NCI-H1930 (cell line): ENCODE results near the gene JAZF1.
"Not testable (repeated sequence)": the region's sequence is repeated elsewhere in the genome, so short reads cannot be mapped to it uniquely, and the experiment has no call there.

ENCODE experiments used
- DNase-seq, 2 experiments: peaks; one replicate each; lab custom pipeline; 2025; lab: John Stamatoyannopoulos, UW

The JAZF1 gene

GRCh38 chr7:27941522-27941921 is 239.1 kb downstream of the JAZF1 start:
- no peak for DNase-seq

DNA sequence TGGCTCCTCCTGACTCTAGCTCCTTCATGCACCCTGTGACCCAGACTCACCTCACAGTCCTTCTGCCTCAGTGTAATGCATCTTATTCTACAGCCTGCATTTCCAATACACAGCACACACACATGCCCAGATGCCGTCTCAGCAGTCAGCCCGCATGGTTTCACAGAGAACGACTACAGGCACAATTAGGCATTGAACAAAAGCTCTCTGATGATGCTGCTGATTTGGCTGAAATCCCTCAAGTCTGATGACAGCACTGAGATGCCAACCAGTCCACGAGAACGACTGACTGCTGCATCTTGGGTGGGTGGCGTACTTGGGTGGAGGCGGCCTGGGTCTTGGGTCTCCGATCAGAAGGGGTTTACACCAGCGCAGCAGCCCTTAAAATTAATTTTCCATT is 240.3 kb downstream of the JAZF1 start:
- DNase-seq: no peak

DNA sequence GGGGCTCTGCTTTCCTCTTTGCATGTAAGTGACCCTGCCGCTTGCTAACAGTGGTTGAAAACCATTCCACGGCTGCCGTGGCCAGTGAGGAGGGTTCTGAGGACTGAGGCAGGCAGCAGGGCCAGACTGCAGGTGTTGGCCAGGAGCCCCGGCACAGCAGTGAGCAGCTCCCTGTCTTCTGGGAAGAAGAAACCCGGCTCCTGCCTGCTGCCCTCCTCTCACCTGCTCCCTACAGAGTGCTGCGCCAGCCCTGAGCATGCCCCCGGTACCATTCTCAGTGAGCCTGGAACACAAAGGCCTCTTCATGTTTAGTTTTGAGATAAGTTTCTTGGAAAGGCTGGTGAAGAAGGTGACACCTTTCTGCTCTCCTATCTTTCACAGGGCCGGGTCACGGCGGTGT is 240.7 kb downstream of the JAZF1 start:
- no peak for DNase-seq

- no peak for DNase-seq
These were observed 243.9 kb downstream of the JAZF1 start for GRCh38 chr7:27936768-27937102.

- no peak for DNase-seq
These were observed 244.4 kb downstream of the JAZF1 start for GRCh38 chr7:27936047-27936767.

- no peak for DNase-seq
These were observed 246.7 kb downstream of the JAZF1 start for GRCh38 chr7:27933671-27934565.

GRCh38 chr7:27930910-27931476 is 249.6 kb downstream of the JAZF1 start:
- no peak for DNase-seq

- no peak for DNase-seq
These were observed 251.5 kb downstream of the JAZF1 start for GRCh38 chr7:27929127-27929526.

DNA sequence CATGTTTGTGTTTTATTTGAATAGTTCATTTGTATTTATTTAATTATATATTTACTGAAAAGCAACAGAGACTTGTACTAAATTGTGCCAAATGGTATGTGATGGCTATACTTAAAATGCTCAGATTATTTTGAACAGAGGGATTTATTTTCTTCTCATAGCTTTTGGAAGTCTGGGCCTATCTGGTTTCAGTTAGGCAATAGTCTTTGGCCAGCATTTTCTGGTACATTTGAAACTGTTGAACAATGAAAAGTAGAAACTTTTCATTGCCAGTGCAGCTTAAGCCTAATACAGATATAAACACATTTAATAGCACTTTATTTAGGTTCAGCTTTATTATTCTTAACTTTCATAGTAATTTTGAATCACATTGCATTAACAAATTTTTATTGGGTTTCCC is 252.6 kb downstream of the JAZF1 start:
- no peak for DNase-seq

DNA sequence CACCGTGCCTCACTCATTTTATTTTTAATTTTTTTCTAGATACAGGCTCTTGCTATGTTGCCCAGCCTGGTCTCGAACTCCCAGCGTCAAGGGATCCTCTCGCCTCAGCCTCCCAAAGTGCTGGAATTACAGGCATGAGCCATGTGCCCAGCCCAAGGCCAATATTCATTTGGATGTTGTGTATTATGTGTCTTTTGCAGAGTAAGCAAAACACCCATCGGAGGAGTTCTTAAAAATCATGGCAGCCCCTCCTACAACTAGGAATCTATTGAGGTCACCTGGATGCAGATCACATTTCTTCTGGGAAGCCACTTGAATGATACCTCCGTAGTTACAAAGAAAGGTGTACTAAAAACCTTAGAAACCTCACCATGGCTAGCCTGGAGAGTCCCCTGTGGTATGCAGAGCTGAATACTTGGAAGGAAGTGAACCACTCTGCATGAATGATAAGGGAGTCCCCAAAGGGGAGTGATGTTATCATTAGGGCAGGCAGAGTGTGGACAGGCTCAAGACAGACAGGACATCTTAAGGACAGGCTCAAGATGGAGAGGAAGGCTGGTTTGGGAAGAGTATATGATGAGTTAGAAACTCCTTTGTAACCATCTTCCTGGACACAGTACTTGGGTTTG is 254.9 kb downstream of the JAZF1 start:
- no peak for DNase-seq

DNA sequence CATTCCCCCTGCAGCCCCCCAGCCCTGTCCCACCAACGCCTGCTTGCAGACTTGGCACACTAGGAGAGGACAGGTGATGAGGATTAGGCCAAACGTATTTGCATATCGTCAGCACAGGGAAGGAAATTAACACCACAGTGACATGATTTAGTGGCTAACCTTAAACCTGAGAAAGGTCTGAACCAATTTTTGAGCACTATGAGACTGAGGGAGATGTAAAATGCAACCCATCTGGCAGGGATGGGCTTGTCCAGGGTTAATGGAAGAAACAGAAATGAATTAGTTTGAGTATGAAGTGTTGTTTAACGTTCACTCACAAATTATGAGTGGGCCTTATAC is 257.0 kb downstream of the JAZF1 start:
- DNase-seq: no peak

- DNase-seq: no peak
These were observed 257.5 kb downstream of the JAZF1 start for GRCh38 chr7:27922907-27923641.

DNA sequence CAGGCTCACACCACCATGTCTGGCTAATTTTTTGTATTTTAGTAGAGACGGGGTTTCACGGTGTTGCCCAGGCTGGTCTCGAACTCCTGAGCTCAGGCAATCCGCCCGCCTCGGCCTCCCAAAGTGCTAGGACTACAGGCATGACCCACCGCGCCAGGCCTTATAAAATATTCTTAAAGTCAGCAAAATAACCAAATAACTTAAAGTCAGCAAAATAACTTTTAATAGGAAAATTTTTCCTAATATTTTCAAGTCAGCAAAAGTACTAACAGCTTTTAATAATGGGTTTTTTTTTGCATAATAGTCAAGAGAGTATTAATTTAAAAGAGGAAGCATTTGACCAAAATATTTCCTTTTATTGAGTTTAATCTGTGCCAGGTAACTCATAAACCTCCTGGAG is 258.2 kb downstream of the JAZF1 start:
- not testable (repeated sequence) for DNase-seq

DNA sequence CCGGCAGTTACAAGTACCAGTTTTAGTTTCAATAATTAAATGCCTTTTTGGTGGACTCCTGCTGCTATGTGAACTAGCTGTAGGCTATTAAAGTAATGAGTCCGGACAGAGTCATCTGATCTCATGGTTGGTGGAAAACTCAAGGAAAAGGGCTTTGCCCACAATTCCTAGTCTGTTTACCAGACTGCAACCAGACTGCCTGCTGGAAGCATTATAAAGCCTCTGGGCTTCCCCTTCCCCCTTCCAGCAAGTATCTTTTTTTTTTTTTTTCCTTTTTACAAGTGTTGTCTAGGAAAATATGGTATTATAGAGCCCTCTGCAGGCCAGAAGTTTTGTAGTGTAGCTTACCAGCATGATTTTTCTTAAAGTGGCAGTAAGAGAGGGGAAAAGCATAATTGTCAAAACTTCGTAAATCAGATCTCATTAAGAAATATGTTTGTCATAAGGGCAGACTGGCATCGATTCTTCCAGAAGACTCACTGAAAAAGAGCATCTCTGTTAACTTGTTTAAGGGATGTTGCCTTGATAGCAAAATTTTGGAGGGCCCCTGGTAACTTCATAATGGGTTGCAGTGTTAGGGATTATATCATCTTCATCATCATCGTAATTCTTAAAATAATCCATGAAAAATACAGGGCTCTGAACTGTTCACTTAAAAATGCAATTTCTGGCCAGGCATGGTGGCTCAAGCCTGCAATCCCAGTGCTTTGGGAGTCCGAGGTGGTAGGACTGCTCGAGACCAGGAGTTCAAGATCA is 259.3 kb downstream of the JAZF1 start:
- peak; percentile 18 to 59 for DNase-seq

- no peak for DNase-seq
These were observed 260.2 kb downstream of the JAZF1 start for GRCh38 chr7:27920281-27920946.

GRCh38 chr7:27918503-27918902 is 262.1 kb downstream of the JAZF1 start:
- no peak for DNase-seq

DNA sequence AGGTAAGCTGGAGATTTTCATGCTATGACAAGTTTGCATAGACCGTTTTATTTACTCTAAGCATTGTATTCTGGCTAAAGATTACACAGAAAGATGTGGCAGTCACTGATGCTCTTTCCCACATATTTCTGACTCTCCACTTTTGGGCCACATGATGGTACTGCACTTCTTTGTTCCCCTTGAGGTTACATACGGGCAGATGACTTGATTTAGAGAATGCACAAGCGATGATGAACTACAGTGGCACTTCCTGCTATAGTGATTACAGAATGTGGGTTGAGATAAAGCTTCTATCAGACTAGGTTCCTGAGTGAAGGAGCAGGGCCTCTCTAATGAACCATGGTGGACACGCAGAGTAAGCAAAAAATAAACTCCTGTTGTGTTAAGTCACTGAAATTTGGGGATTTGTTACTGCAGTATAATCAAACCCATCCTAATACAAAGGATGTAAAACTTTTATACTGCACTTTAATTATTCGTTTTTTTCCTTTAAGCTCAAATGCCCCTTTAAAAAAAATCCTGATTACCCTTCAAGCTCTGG is 262.8 kb downstream of the JAZF1 start:
- DNase-seq: no peak

DNA sequence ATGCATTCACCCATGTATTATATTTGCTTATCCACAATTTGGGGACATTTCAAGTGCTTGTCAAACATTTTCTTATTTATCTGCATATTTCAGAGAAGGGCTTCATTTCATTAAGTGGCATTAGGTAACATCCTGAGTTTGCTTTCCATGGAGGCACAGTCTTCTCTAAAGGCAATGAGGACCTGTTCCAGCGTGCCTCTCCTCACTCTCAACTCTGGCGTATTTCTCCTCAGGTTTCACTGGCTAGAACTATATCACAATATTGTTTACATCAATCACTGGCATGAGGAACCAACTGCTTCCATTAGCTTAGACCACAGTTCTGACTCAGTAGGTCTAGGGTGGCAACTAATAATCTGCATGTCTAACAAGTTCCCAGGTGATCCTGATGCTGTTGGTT is 263.5 kb downstream of the JAZF1 start:
- DNase-seq: no peak

DNA sequence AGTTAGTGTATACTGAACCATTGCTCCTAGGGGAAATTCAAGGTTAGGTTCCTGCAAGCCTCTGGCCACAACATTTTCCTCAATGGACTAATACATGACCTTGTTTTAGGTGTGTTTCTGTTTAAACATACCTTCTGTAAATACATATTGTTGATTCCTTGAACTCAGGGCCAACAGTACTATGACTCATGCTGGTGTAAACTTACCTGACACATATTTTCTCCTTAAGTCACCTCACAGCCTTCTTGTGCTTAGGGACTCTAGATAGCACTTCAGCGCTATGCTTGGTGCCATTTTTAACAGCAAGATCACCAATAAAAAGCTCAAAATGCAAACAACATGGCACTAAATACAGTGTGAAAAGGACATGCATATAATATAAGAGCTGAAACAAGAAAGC is 264.2 kb downstream of the JAZF1 start:
- no peak for DNase-seq

DNA sequence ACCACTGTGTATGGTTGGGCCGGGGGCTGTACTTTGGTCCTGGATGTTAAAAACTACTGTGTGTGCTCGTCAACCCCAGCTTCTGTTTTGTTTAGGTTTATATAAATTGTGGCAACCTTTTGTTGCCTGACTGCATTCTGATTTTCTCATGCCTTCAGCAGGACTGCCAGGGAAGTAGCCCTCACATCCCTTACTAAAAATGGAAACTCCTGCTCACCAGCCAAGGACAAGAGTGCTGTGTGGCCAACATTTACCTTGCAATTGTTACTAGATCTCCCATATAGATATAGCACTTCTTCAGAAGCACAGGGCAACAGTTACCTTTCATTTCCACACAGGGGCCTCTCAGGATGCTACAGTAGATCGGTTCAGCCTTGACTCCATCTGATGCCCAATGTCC is 266.2 kb downstream of the JAZF1 start:
- no peak for DNase-seq

DNA sequence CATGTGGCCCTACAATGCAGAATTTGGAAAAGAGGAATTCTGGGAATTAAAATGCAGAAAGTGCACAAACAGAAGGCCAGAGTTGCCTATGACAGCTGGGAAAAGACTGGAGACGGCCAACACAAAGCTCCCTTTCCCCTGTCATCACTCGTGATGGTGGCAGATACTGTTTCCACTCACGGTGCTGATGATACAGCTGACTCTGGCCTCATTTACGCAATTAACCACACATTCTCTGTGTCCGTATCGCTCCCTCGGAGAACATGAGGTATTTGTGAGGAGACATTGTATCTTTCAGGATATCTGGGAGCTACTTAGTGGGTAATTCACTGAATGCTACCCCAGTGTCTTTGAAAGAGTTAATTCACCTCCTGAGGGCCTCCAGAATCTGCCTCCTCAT is 267.8 kb downstream of the JAZF1 start:
- DNase-seq: no peak
